Ishikawa (cell line): ENCODE measurements around the gene CTPS2.

Experiments used
- CEBPB ChIP-seq: IDR thresholded peaks from 2 replicates; pipeline ENCODE4 v1.6.1; 2012
- CREB1 ChIP-seq: IDR thresholded peaks from 2 replicates; pipeline ENCODE4 v1.6.1; 2012; ENCODE audit warnings: low read depth
- EGR1 ChIP-seq: IDR thresholded peaks from 2 replicates; pipeline ENCODE4 v1.6.1; 2012
- EP300 ChIP-seq: IDR thresholded peaks from 2 replicates; pipeline ENCODE4 v1.6.1; 2012; ENCODE audit warnings: borderline replicate concordance
- FOXM1 ChIP-seq: IDR thresholded peaks from 2 replicates; pipeline ENCODE4 v1.6.1; 2012; ENCODE audit warnings: low read depth, borderline replicate concordance
- NFIC ChIP-seq: IDR thresholded peaks from 2 replicates; pipeline ENCODE4 v1.6.1; 2012
- RAD21 ChIP-seq: IDR thresholded peaks from 2 replicates; pipeline ENCODE4 v1.6.1; 2012; ENCODE audit warnings: low read depth
- TEAD4 ChIP-seq: IDR thresholded peaks from 2 replicates; pipeline ENCODE4 v1.6.1; 2012
- YY1 ChIP-seq: IDR thresholded peaks from 2 replicates; pipeline ENCODE4 v1.6.1; 2012; ENCODE audit warnings: low read depth
- ZBTB7A ChIP-seq: IDR thresholded peaks from 2 replicates; pipeline ENCODE4 v1.6.1; 2012; ENCODE audit warnings: low read depth
- TF ChIP-seq, protein P1 (sequence below): IDR thresholded peaks from 2 replicates; pipeline ENCODE4 v1.6.1; 2012
- TF ChIP-seq, protein P2 (sequence below): IDR thresholded peaks from 2 replicates; pipeline ENCODE4 v1.6.1; 2012
- TF ChIP-seq, protein P3 (sequence below): IDR thresholded peaks from 2 replicates; pipeline ENCODE4 v1.6.1; 2012; ENCODE audit warnings: low read depth, mild to moderate bottlenecking

DNA sequence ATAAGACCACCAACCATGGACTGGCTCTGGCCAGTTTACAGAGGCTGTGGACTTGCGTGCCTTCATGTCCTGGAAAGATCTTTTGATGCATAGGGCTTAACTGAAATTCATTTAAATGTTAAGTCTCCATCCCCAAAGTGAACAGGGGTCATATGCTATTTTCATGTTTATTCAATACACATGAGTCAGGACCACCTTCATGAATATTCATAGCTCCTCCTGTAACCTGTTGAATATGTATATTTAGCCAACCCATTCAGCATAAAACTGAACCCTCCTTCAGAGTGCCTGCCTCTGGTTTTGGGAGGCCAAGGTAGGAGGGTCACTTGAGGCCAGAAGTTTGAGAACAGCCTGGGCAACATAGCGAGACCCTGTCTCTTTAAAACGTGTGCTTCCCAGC is 7.1 kb downstream of the CTPS2 start:
- TF ChIP-seq FOXM1 (no peak), EP300 (no peak), EGR1 (no peak), CEBPB (no peak), NFIC (no peak), CREB1 (no peak), RAD21 (no peak), YY1 (no peak), ZBTB7A (no peak), TEAD4 (no peak)
- TF ChIP-seq, protein P1, sequence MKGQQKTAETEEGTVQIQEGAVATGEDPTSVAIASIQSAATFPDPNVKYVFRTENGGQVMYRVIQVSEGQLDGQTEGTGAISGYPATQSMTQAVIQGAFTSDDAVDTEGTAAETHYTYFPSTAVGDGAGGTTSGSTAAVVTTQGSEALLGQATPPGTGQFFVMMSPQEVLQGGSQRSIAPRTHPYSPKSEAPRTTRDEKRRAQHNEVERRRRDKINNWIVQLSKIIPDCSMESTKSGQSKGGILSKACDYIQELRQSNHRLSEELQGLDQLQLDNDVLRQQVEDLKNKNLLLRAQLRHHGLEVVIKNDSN, result no peak
- TF ChIP-seq, protein P2, sequence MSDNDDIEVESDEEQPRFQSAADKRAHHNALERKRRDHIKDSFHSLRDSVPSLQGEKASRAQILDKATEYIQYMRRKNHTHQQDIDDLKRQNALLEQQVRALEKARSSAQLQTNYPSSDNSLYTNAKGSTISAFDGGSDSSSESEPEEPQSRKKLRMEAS, result no peak
- TF ChIP-seq, protein P3, sequence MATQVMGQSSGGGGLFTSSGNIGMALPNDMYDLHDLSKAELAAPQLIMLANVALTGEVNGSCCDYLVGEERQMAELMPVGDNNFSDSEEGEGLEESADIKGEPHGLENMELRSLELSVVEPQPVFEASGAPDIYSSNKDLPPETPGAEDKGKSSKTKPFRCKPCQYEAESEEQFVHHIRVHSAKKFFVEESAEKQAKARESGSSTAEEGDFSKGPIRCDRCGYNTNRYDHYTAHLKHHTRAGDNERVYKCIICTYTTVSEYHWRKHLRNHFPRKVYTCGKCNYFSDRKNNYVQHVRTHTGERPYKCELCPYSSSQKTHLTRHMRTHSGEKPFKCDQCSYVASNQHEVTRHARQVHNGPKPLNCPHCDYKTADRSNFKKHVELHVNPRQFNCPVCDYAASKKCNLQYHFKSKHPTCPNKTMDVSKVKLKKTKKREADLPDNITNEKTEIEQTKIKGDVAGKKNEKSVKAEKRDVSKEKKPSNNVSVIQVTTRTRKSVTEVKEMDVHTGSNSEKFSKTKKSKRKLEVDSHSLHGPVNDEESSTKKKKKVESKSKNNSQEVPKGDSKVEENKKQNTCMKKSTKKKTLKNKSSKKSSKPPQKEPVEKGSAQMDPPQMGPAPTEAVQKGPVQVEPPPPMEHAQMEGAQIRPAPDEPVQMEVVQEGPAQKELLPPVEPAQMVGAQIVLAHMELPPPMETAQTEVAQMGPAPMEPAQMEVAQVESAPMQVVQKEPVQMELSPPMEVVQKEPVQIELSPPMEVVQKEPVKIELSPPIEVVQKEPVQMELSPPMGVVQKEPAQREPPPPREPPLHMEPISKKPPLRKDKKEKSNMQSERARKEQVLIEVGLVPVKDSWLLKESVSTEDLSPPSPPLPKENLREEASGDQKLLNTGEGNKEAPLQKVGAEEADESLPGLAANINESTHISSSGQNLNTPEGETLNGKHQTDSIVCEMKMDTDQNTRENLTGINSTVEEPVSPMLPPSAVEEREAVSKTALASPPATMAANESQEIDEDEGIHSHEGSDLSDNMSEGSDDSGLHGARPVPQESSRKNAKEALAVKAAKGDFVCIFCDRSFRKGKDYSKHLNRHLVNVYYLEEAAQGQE, result no peak
